GM10248 (cell line): ENCODE measurements around the gene TAS1R3.
"Not testable (repeated sequence)": the region's sequence is repeated elsewhere in the genome, so short reads cannot be mapped to it uniquely, and the experiment has no call there.

Experiments used
- CTCF ChIA-PET: fragments of 300-600 bp; sonication (Branson Sonifier 250); formaldehyde crosslinking; extraction: SDS; loops from one replicate; lab custom pipeline; 2021; ENCODE audit warnings: antibody characterized with exemption; lab: Yijun Ruan, JAX
- POLR2A ChIA-PET: fragments of 350-650 bp; sonication (Branson Sonifier 250); formaldehyde crosslinking; extraction: SDS; loops from one replicate; lab custom pipeline; 2020; ENCODE audit warnings: antibody characterized with exemption; lab: Yijun Ruan, JAX
- DNase-seq: peaks from one replicate; pipeline ENCODE4 v3.0.0; 2012; ENCODE audit errors: extremely low spot score
- CTCF ChIP-seq: IDR thresholded peaks from 2 replicates; pipeline ENCODE4 v1.5.1; 2012; ENCODE audit warnings: mild to moderate bottlenecking, low read depth; ENCODE audit errors: extremely low read depth, missing control alignments, control extremely low read depth

Gene TAS1R3

GRCh38 chr1:1313500-1314236 is 17.4 kb upstream of the TAS1R3 start:
- no peak for TF ChIP-seq CTCF
- ChIA-PET POLR2A (no interaction called here), CTCF (interaction anchor here (0.7 to 1.5 kb wide), 2 partner anchors 22 to 58 kb away, joined by 3 to 4 read pairs; no protein-coding TSS in a partner anchor)
- no peak for DNase-seq

- POLR2A ChIA-PET: no interaction called here
These were observed 16.9 kb upstream of the TAS1R3 start for GRCh38 chr1:1314237-1314586.

GRCh38 chr1:1314678-1315335 is 16.3 kb upstream of the TAS1R3 start:
- no peak for TF ChIP-seq CTCF
- POLR2A ChIA-PET: no interaction called here
- DNase-seq: no peak
- CTCF ChIA-PET: interaction anchor here (1.5 kb wide), 1 partner anchor 57 kb away, joined by 4 read pairs; no protein-coding TSS in a partner anchor

More at GRCh38 chr1:1314237-1314586, 16.9 kb upstream of the TAS1R3 start:
- CTCF ChIA-PET: interaction anchor here (1.5 kb wide), 1 partner anchor 57 kb away, joined by 4 read pairs; no protein-coding TSS in a partner anchor
- no peak for DNase-seq
- TF ChIP-seq CTCF: no peak

GRCh38 chr1:1315435-1315954 is 15.6 kb upstream of the TAS1R3 start:
- no peak for TF ChIP-seq CTCF
- POLR2A ChIA-PET: no interaction called here
- DNase-seq: no peak
- CTCF ChIA-PET: interaction anchor here (1.5 kb wide), 1 partner anchor 56 kb away, joined by 4 read pairs; no protein-coding TSS in a partner anchor

- CTCF ChIA-PET, DNase-seq, POLR2A ChIA-PET: not testable (repeated sequence)
These were observed 14.9 kb upstream of the TAS1R3 start for GRCh38 chr1:1316199-1316598.

- POLR2A ChIA-PET: no interaction called here
These were observed 13.7 kb upstream of the TAS1R3 start for GRCh38 chr1:1317420-1317819.

More at GRCh38 chr1:1317420-1317819, 13.7 kb upstream of the TAS1R3 start:
- no peak for DNase-seq
- CTCF ChIA-PET: no interaction called here
- TF ChIP-seq CTCF: no peak
